Right lobe of liver (tissue), 4 donors: ENCODE results near the gene NUP88.

Experiments used
- POLR2A ChIP-seq: fragments of 450-650 bp; IDR thresholded peaks from one replicate; pipeline ENCODE4 v1.6.1; 2017; ENCODE audit warnings: antibody characterized with exemption, mild to moderate bottlenecking
- TF ChIP-seq, protein P1 (sequence below), 4 donors: fragments of 200-600 bp in 3 of 4; fragments of 450-650 bp in 1 of 4; IDR thresholded peaks; one replicate each; pipeline versions ENCODE4 v1.5.1 to v1.8.0; 2016 to 2022; ENCODE audit warnings: antibody characterized with exemption in 4 of 4, mild to moderate bottlenecking in 2 of 4
- donor health status: DM: no; HTN: no; CAD: no.
- donor health status: DM: no; HTN: no; CAD: no.
- donor health status: DM: no; HTN: yes; CAD: no.

DNA sequence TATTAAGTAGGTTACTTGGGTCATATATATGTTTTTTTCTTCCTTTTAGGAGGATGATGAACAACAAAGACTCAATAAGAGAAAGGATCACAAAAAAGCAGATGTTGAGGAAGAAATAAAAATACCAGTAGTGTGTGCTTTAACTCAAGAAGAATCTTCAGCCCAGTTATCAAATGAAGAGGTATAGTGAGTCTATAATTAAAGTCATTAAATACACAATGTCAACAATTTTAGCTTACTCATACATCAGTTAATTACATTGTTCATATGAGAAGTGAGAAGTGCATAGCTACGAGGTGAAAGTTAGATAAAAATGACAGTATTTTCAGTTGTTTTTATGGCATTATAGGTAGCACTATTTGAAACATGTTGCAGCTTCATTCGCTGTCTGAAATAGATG lies 65.2 kb downstream of the NUP88 start:
- TF ChIP-seq, protein P1, sequence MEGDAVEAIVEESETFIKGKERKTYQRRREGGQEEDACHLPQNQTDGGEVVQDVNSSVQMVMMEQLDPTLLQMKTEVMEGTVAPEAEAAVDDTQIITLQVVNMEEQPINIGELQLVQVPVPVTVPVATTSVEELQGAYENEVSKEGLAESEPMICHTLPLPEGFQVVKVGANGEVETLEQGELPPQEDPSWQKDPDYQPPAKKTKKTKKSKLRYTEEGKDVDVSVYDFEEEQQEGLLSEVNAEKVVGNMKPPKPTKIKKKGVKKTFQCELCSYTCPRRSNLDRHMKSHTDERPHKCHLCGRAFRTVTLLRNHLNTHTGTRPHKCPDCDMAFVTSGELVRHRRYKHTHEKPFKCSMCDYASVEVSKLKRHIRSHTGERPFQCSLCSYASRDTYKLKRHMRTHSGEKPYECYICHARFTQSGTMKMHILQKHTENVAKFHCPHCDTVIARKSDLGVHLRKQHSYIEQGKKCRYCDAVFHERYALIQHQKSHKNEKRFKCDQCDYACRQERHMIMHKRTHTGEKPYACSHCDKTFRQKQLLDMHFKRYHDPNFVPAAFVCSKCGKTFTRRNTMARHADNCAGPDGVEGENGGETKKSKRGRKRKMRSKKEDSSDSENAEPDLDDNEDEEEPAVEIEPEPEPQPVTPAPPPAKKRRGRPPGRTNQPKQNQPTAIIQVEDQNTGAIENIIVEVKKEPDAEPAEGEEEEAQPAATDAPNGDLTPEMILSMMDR (IDR thresholded peaks at IDR 0.05) = no peak
- no peak for TF ChIP-seq POLR2A
